Mucosa of descending colon (tissue), 3 donors: Measurements from ENCODE around the gene DPP8. TPM values are rescaled to one million over a fixed set of nuclear protein-coding genes. Genes with fewer than 3 reads are reported as not detected.

Source experiments
- ATAC-seq: fragments of 200-7000 bp; cut with Tn5 transposase; one replicate; pipeline ENCODE4 v1.9.1; 2020; ENCODE audit warnings: mild to moderate bottlenecking, moderate library complexity
- DNase-seq, 3 donors: peaks; one replicate each; pipeline ENCODE4 v3.0.0-alpha.2; 2020
- H3K36me3 ChIP-seq: fragments of 200-600 bp; one replicate; pipeline ENCODE4 v1.8.0; 2021; ENCODE audit warnings: low read depth, mild to moderate bottlenecking
- H3K4me1 ChIP-seq: fragments of 200-600 bp; one replicate; pipeline ENCODE4 v1.8.0; 2021; ENCODE audit warnings: low read depth, mild to moderate bottlenecking
- H3K4me3 ChIP-seq: fragments of 200-600 bp; one replicate; pipeline ENCODE4 v1.8.0; 2021; ENCODE audit warnings: mild to moderate bottlenecking
- H3K9me3 ChIP-seq: fragments of 200-600 bp; one replicate; pipeline ENCODE4 v1.8.0; 2021; ENCODE audit warnings: mild to moderate bottlenecking
- CTCF ChIP-seq: fragments of 200-600 bp; IDR thresholded peaks from one replicate; pipeline ENCODE4 v1.8.0; 2022; ENCODE audit warnings: antibody characterized with exemption, mild to moderate bottlenecking
- intact Hi-C, 2 donors: fragments of 100-400 bp; cut with DNase I in 1 of 2; cut with micrococcal nuclease in 1 of 2; formaldehyde crosslinking; loops; one replicate each; pipeline versions ENCODE4 v1.11.0 to v1.11.1; 2022; cut with DNase I, micrococcal nuclease
- total RNA-seq, 3 donors: library from RNA; stranded (reverse); fragmentation: NEBNext Ultra II Directional in 2 of 3; extraction: Animal tissue kit (Norgen Biotek cat#: 25700) in 2 of 3; gene quantifications; one replicate each; pipeline versions ENCODE4 v1.2.1 to v1.2.4, GENCODE V29; 2021 to 2023
- donor health status: DM: no; HTN: no; CAD: no; lungs with moderate emphysema.
- donor health status: DM: no; HTN: no; CAD: no.
- donor health status: DM: no; HTN: yes; CAD: no.

Gene DPP8
- total RNA-seq, 3 donors from 2014 or later, result 35.6 to 40.6 (median 35.8) TPM

GRCh38 chr15:65406424-65407000 is 111.0 kb downstream of the DPP8 start:
- Histone ChIP-seq H3K4me3 (no peak overlapping the region), H3K4me1 (no peaks in the 10 kb centered on the region), H3K36me3 (no peaks in the 10 kb centered on the region), H3K9me3 (no peaks in the 10 kb centered on the region)
- DNase-seq, result no peak
- intact Hi-C loops, result no loop called here
- no peak for ATAC-seq
- no peak for TF ChIP-seq CTCF

- no peak for TF ChIP-seq CTCF
- DNase-seq (no peak), ATAC-seq (no peak)
- no peak overlapping the region for H3K4me3 ChIP-seq
- H3K4me1 ChIP-seq, result no peaks in the 10 kb centered on the region
- intact Hi-C loops, result no loop called here
- H3K9me3 ChIP-seq, result no peaks in the 10 kb centered on the region
- no peaks in the 10 kb centered on the region for H3K36me3 ChIP-seq
Observed at GRCh38 chr15:65405791-65406423, 111.6 kb downstream of the DPP8 start.

GRCh38 chr15:65404186-65404872 is 113.2 kb downstream of the DPP8 start:
- no peak for TF ChIP-seq CTCF
- Histone ChIP-seq H3K36me3 (no peaks in the 10 kb centered on the region), H3K4me3 (no peak overlapping the region), H3K4me1 (no peaks in the 10 kb centered on the region), H3K9me3 (no peaks in the 10 kb centered on the region)
- intact Hi-C loops, result no loop called here
- no peak for DNase-seq
- no peak for ATAC-seq

GRCh38 chr15:65402961-65403360 is 114.5 kb downstream of the DPP8 start:
- H3K9me3 ChIP-seq, result no peaks in the 10 kb centered on the region
- no peak for TF ChIP-seq CTCF
- H3K36me3 ChIP-seq, result no peaks in the 10 kb centered on the region
- intact Hi-C loops, result no loop called here
- H3K4me3 ChIP-seq, result no peak overlapping the region
- no peaks in the 10 kb centered on the region for H3K4me1 ChIP-seq
- no peak for DNase-seq
- no peak for ATAC-seq

GRCh38 chr15:65401611-65402240 is 115.8 kb downstream of the DPP8 start:
- no peak for TF ChIP-seq CTCF
- intact Hi-C loops, result no loop called here
- ATAC-seq (no peak), DNase-seq (no peak)
- Histone ChIP-seq H3K4me1 (no peaks in the 10 kb centered on the region), H3K36me3 (no peaks in the 10 kb centered on the region), H3K4me3 (no peak overlapping the region), H3K9me3 (no peaks in the 10 kb centered on the region)
